Lower leg skin (tissue), 3 donors: ENCODE data around the gene RERE.

Source experiments
- POLR2A ChIP-seq, 2 donors: fragments of 450-650 bp; IDR thresholded peaks; one replicate each; pipeline ENCODE4 v1.6.1; 2016 to 2017; ENCODE audit warnings: antibody characterized with exemption in 2 of 2, mild to moderate bottlenecking in 1 of 2, moderate library complexity in 1 of 2
- TF ChIP-seq, protein P1 (sequence below), 3 donors: fragments of 450-650 bp; IDR thresholded peaks; one replicate each; pipeline ENCODE4 v1.5.1; 2016; ENCODE audit warnings: antibody characterized with exemption in 3 of 3, mild to moderate bottlenecking in 3 of 3, moderate library complexity in 2 of 3

DNA sequence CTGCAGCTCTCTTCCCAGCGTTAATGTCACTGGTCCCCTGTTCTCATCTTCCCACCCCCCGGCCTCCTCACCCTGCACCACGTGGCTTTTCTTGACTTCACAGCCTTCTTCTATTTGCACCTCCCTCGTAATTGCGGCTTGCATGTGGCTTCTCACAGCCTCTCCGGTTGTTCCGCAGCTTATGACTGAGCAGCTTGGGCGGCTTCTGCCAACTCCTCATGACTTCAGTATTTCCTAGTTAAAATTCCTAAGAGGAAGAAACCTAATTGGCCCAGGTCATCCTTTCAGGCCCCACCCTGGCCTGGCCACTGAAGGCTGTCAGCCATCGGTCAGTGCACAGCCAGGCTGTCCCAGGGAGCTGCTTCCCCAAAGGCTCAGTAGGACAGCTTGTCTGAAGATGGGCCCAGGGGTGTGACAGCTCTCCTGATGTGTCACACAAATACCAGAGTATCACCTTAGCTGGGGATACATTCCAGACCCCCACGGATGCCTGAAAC, 8.6 kb upstream of the RERE start:
- TF ChIP-seq, protein P1, sequence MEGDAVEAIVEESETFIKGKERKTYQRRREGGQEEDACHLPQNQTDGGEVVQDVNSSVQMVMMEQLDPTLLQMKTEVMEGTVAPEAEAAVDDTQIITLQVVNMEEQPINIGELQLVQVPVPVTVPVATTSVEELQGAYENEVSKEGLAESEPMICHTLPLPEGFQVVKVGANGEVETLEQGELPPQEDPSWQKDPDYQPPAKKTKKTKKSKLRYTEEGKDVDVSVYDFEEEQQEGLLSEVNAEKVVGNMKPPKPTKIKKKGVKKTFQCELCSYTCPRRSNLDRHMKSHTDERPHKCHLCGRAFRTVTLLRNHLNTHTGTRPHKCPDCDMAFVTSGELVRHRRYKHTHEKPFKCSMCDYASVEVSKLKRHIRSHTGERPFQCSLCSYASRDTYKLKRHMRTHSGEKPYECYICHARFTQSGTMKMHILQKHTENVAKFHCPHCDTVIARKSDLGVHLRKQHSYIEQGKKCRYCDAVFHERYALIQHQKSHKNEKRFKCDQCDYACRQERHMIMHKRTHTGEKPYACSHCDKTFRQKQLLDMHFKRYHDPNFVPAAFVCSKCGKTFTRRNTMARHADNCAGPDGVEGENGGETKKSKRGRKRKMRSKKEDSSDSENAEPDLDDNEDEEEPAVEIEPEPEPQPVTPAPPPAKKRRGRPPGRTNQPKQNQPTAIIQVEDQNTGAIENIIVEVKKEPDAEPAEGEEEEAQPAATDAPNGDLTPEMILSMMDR (IDR thresholded peaks at IDR 0.05): no peak
- no peak for TF ChIP-seq POLR2A (IDR thresholded peaks at IDR 0.05)
